GM18867 (cell line): ENCODE measurements around the gene UQCRH.

Experiments used
- ATAC-seq: cut with Tn5 transposase; IDR thresholded peaks from one replicate; pipeline ENCODE4 v1.9.1; 2021; ENCODE audit warnings: mild to moderate bottlenecking, moderate library complexity; ENCODE audit not compliant: unreplicated experiment

Gene UQCRH

DNA sequence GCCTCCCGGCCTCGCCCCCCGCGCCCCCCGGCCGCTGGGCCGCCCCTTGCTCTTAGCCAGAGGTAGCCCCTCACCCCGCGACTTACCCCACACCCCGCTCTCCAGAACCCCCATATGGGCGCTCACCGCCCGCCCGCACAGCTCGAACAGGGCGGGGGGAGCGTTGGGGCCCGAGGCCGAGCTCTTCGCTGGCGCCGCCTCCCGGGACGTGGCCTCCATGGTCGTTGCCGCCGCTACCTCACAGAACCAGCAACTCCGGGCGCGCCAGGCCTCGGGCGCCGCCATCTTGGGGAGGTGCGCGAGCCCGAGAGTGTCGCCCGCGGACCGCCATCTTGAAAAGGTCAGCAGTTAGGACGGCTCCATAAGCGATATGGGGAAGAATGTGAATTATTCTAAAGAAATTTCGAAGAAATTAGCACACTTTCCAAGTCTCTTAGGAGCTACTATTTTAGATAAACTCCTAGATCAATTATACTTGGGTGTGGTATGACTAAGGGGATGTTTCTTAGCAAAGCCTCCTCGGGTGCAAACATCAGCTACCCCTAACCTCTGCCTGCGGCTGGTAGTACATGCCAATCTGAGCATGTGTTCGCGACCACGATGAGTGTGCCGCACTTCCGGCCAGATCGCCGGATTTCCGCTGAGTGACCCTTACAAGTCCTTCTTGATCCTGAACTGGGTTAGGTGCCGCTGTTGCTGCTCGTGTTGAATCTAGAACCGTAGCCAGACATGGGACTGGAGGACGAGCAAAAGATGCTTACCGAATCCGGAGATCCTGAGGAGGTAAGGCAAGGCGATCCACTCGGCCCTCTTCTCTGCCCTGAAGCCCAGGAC is at the start of gene UQCRH, which contains the start of gene LRRC41:
UQCRH (plus strand) TSS at position 661 of the 834 bp plus-strand sequence; CDS start at position 730, 69 bp downstream.
LRRC41 (minus strand) TSS at position 579 of the 834 bp plus-strand sequence; CDS start at position 285, 294 bp downstream.
- ATAC-seq, result peak; percentile 73

DNA sequence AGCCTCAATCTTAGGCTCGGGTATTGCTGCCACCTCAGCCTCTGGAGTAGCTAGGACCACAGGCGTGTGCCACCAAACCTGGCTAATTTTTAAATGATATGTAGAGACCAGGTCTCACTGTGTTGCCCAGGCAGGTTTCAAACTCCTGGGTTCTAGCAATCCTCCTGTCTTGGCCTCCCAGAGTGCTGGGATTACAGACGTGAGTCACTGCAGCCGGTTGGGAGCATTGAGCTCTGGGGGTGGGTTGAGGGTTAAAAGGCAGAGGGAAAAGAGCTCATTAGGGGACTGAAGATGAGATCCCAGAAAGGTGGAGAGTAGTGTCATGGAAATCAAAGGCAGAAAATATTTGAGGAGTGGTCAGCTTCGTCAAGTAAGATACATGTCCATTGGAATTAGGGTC is 48.8 kb upstream of the UQCRH start:
- no peak for ATAC-seq

DNA sequence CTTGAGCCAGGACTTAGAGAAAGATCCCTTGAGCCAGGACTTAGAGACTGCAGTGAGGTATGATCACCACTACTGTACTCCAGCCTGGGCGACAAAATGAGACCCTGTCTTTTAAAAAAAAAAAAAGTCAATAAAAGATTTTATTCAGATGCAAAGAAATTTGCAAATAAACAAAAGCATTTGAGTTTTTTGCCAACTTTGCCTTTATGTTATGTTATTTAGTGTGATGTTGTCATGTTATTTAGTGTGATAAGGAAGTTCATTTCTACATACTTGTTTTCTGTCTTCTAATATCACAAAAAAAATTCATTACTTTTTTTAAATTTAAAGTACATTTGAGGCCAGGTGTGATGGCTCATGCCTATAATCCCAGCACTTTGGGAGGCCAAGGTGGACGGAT is 47.0 kb upstream of the UQCRH start:
- ATAC-seq, result no peak

DNA sequence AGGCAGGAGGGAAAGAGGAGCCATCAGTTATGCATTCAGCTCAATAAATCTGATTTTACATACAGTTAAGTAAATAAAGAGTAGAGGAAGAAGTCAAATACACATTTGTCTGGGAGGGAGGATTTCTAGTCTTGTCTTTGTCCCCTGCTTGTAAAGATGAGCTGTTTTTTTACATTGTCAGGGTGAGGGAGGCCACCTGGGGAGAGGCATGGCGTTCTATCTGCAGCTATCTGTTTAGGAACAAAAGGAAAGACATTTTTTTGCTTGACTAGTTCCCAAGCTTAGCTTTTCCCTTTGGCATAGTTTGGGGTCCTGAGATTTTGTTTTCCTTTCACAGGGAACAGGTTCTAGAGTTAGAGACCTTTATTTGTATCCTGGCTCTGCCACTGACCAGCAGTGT is 41.0 kb upstream of the UQCRH start:
- no peak for ATAC-seq

DNA sequence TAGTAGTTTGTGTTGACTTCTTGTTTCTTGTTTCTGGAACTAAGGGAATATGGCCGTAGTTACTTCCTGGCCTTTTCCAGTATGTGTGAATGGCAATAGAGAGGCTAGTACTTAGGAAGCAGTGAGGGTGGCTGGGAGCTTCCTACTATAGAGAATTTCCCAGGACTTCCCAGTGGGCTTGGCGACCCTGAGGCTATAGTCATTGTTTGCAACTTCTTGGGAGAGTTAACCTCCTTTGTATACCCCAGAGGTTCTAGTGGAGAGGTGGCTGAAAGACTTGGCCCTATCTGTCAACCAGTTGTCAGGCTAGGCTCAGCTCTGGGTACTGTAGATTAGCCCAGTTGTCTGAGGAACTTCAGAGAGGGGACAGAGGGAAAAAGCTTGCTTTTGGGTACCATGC is 40.4 kb upstream of the UQCRH start:
- ATAC-seq, result no peak

DNA sequence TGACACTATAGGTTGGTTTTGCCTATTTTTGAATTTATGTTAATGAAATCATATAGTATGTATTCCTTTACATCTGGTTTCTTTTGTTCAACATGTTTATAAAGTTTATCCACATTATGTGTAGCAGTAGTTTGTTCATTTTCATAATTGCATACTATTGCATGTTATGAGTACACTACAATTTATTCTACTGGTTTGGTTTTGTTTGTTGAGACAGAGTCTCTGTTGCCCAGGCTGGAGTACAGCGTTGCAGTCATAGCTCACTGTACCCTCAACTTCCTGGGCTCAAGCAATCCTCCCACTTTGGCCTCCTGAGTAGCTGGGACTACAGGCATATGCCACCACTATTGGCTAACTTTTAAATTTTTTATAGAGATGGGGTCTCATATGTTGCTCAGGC is 34.9 kb upstream of the UQCRH start:
- no peak for ATAC-seq

DNA sequence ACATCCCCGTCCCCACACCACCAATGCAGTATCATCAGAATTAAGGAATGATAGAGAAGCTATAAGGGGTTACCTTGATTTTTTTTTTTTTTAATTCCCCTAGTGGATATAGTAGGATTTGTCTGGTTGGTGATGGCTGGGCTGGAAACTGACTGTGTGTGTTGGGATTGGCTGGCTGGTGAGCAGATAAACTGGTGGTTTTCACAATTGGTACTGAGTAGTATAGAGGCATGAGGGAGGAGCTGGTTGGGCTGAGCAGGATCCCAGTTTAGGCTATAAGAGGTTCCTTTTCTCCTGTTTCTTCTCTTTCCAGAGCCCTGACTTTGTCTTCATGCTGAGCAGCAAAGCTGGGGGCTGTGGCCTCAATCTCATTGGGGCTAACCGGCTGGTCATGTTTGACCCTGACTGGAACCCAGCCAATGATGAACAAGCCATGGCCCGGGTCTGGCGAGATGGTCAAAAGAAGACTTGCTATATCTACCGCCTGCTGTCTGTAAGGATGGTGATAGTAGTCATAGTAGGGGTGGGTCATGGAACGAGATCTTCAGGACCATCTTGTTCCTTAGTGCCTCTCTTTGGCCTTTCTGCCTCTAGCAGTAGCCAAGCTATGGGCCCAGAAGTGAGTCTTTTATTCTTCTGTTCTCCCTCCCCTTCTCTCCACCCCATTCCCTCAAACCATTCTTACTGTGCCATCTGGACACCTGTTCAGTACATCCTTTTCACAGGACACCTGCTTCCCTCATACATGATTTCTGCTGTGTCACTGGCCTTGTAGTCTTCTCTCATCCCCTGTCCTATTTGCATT is 29.1 kb upstream of the UQCRH start:
- ATAC-seq, result no peak

DNA sequence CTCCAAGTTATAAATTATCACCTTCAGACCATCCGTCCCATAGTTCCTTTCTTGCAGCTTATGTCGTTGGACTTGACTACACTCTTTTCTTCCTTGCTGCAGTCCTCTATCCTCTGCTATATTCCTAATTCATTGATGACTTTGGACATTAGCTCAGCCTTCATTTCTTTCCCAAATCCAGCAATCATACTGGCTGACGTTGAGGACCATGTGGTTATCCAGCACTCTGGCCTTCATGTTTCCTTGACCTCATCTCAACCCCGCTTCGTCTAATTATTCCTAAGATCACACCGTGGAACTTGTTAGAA is 28.5 kb upstream of the UQCRH start:
- ATAC-seq, result no peak

DNA sequence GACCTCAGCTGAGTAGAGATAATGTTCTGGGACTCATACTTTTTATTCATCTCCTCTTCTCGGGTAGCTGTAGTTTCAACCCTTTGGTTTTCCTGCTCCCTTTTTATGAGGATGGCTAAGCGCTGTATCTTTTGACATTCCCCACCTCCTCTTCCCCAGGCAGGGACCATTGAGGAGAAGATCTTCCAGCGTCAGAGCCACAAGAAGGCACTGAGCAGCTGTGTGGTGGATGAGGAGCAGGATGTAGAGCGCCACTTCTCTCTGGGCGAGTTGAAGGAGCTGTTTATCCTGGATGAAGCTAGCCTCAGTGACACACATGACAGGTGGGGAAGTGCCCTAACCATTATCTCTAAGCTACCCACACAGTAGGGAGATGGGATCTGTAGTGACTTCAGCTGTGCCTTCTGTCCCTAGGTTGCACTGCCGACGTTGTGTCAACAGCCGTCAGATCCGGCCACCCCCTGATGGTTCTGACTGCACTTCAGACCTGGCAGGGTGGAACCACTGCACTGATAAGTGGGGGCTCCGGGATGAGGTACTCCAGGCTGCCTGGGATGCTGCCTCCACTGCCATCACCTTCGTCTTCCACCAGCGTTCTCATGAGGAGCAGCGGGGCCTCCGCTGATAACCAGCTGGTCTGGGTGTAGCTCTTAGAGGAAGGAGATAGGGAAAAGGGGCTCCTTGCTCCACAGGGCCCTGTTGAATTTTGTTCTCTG is 25.7 kb upstream of the UQCRH start:
- ATAC-seq, result no peak

DNA sequence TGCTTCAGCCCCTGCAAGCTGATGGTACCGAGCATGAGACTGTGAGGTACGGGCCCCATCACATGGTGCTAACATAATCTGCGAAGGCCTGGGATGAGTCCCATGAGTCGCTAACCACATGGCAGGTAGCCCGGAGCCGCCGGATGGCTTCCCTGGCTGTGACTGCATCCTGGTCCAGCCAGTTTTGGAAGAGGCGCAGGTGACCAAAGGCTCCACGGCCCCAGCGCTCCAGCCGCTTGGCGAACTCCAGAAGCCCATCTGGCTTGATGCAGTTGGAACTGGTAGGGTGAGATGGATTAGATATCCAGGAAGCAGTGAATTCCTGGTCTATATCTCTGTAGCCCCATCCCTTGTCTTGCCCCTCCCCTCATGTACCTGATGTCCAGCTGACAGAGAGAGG is 24.7 kb upstream of the UQCRH start:
- no peak for ATAC-seq

DNA sequence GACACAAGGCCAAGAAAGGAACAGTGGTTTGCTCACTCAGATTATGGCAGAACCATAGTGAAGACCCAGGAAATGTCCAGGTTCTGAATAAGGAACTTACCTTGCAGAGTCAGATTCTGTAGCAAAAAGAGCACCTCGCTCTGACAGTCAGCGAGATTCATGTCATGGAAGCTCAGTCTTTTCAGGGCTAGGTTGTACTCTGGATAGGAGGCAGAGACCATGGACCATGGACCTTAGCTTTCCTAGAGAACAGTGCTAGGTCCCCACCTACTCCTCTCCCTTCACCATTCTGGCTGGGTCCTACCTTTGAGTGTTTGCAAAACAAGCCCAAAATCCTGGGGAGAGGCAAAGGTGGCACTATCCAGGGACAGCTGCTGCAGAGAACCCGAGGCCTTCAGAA is 23.4 kb upstream of the UQCRH start:
- no peak for ATAC-seq

DNA sequence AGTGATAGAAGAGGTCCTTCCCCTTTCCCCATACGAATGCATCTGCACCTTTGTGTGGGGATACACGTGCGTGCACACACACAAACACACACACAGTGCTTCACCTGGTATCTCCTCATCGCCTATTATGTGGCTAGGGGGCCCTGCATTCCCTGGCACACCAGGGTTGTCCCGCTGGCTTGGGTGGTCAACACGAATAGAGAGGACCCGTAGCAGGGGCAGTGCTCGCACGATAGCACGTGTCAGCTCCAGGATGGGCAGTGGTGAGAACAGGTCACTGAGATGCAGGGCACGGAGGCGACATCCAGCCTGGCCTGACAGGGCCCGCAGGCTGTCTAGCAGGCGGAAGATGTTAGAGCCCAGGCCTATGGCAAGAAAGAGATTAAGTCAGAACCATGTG is 22.5 kb upstream of the UQCRH start:
- no peak for ATAC-seq

DNA sequence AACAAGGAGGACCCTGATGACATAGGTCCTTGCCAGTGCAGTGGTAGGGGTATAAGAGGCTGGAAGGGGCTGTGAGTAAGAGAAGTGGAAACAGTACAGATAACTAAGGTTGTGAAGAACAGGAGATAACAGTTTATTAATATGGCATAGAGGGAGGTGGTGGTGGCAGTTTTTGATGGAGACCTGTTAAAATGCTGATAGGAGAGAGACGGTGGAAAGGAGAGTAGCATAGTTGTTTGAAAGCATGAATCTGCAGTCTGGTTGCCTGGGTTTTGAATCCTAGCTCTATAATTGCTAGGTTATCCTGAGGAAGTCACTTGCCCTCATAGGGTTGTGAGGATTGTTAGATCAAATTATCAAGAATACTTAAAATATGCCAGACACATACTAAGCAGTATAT is 19.4 kb upstream of the UQCRH start:
- ATAC-seq, result no peak

DNA sequence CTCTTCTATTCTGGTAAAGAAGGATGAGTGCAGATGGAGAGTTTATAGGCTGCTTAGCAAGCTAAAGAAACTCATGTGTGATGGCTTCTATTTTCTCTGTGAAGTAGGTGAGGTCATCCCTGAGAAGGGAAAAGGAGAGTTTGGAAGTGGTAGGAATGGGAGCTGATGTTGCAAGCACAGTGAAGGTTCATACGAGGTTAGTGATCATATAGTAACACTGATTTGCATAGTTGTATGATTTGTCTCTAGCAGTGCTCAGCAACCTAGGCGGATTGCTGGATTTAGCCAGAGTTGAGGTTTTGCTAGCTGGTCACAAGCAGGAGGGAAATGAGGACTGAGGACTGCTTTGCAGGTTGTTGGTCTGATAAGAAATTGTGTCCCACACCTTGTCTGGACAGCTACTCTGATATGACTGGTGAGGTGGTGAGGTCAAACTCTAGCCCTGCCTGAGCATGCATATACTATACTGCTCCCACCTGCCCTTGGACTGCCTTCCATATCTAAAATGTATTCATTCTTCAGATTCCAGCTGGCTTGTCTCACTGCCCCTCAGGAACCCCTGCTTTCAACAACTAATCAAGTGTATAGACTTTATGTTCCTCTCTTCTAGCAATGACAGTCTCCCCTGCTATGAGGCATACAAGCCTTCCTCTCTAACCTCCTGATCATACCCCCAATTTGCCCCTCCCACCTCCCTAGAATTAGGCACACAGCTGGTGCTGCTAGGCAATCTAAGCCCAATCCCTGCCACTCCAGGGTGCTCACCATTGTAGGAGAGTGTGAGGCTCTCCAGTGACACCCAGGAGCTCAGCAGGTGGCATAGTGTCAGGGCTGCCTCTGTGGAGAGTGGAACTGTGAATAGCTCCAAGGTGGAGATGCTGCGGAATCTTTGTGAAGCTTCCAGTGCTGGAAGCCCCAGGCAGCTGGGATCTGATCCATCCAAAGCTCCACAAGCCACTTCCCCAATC is 18.6 kb upstream of the UQCRH start:
- ATAC-seq, result no peak

DNA sequence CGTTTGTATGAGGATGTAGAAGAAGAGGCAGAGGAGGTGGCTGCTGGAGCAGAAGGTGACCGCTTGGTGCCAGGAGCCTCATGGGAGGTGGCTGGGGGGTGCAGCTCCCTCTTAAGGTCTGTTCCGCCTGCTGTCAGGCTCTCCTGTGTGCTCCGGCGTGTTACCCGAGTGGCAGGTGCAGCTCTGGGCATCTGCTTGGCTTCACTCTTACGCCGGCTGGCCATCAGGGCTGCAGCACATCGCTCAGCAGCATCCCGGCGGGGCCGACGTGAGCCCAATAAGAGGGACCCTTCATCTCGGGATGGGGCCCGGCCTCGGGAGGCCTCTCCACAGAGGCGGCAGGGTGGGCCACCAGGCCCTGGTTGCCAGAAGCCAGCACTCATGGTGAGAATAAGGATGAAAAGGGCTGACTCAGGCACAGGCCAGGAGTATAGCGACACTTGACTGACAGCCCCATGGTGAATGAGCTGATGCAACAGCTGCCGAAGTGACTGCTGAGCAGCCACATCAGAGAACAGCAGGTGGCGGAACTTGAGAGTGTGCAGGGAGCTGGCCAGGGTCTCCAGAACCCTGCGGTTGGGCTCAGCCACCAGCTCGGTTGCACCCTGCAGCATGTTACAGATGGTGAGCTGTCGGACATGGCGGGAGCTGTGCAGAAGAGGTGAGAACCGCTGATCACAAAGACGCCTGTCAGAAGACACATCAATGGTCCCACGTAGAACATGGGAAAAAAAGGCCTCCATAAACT is 17.6 kb upstream of the UQCRH start:
- ATAC-seq, result no peak

DNA sequence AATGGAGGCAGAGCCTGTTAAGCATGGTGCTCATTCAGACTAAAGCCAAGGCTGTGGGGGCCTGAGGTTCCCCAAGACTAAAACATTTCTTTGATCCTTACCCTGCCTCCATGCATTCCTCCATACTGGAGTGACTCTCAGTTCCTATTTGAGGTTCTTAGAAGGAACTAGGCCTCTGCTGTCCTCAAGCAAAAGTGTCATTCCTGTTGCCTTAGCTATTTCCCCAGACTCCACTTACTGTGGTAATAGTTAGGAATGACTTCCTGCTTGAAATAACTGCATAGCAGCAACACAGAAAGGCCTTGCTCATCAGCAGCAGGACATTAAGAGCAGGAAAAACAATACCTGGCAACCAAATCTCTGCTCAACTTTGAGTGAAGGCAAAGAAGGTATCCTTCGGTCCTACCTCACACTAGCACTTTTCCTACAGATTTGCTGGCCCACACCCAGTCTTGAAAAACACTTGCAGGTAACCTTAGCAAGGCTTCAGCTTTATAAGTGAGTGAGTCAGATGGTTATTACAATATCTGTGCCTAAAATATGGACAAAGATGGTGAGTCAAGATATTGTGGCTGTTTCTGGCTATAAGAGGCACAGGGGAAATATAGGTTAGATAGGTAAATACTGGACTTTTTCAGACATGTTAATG is 14.9 kb upstream of the UQCRH start:
- no peak for ATAC-seq

DNA sequence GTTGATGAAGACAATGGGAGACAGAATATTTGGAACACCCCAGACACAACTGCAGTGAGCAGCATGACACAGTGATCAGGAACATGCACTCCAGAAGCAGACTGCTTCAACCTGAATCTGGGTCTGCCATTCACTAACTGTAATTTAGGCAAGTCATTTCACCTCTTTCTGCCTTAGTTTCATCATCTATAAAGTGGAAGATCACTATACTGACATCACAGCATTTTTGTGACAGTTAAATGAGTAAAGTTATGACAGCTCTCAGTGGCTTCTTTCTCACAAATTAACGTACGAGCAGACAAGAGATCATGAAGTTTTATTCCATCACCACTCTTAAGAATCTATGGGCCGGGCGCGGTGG is 14.4 kb upstream of the UQCRH start:
- ATAC-seq, result no peak

DNA sequence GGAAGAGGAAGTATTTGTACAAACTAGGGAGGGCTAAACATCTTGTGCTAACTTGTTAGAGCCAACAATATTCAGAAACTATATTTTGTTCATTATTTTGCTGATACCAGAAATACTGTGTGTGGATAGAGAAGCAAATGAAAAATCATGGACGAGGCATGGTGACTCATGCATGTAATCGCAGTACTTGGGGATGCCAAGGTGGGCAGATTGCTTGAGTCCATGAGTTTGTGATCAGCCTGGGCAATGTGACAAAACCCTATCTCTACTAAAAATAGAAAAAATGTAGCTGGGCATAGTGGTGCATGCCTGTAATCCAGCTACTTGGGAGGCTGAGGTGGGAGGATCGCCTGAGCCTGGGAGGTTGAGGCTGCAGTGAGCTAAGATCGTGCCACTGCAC is 13.5 kb upstream of the UQCRH start:
- no peak for ATAC-seq

DNA sequence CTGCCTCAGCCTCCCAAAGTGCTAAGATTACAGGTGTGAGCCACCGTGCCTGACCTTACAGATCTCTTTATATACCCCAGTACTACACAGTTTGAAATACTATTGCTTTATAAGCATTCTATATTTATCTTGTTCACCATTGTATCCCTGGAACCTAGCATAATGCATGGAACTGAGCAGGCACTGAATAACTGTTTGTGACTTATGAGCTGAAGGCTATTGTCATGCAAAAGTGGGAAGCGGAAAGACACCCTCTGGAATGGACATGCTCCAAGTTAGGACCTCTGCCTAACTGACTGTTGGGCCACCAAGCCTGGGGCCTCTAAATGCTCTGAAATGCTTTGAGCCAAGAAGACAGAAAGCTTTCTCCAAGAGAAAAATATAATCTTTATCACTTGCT is 8.2 kb upstream of the UQCRH start:
- ATAC-seq, result no peak
